NOMO-1 treated with DMSO at 0.1 percent for 48 hours (cell line): ENCODE results near the gene DIO3.
"Not testable (repeated sequence)": the region's sequence is repeated elsewhere in the genome, so short reads cannot be mapped to it uniquely, and the experiment has no call there.

Experiments used
- DNase-seq: peaks from one replicate; lab custom pipeline; 2025; ENCODE audit not compliant: unreplicated experiment; lab: John Stamatoyannopoulos, UW

Gene DIO3

DNA sequence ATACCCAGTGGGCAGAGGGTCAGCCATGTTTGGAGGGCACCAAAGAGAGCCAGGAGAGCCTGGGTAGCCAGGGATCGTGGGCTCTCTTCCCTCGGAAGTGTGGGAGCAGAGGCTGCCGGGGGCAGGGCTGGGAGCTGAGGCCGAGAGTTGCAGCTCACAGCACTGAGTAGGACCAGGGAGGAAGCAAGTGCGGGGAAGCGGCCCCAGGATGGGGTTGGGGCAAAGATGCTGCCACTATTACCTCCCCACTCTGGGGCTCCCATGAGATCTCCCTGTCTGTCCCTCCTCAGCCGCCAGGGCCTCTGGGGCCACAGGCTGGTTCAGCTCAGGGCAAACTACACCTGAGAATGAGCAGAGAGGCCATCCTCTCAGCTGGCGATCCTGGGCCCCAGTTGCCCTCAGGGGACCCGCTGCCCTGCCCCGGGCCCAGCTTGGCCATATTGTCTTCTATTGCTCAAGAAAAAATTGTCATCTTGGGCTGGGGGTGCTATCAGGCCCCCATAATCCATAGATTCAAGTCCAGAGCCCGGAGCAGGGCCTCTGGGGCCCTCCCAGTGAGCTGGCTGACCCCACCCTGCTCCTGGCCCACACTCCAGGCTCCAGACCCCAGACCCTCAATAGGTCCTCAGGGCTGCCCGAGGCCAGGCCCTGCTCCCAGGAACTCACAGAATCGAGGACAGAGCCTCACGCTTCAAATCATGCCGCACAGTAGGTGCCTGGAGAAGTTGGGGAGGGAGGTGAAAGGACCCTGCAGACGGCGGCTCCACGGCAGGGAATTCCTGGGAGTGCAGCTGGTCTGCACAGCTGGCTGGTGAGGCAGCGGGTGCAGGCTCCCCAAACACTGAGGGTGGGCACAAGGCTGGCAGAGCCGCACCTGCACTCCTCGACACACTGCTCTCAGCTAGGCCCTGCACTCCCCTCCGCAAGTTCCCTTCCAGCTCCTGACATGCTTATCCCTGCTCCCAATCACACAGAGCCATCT lies 20.5 kb upstream of the DIO3 start:
- DNase-seq = no peak

DNA sequence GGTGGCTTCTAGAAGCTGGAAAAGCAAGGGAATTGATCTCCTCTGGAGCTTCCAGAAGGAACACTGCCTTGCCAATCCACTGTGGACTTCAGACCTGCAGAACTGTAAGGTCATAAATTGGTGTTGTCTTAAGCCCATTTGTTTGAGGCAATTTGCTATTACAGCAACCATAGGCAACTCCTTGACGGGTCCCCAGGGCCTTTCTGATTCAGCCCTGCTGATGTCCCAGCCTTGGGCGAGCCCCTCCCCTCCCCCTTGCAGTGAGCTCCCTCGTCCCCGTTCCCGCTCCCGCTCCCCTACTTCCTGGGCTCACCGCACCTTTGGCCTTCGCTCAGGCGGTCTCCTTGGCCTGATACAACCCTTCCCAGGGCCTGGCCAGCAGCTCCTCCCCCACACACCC lies 18.9 kb upstream of the DIO3 start:
- no peak for DNase-seq

DNA sequence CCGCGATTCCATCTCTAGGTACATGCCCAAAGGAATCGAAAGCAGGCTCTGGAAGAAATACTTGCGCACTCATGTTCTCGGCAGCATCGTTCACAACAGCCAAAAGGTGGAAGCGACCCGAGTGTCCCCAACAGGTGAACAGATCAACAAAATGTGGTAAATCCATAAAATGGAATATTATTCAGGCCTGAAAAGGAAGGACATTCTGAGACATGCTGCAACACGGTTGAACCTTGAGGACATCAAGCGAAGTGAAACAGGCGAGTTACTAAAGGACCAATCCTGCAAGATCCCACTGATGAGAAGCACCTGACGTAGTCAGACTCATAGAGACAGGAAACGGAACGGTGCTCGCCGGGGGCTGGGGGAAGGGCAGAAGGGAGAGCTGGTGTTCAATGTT lies 17.5 kb upstream of the DIO3 start:
- no peak for DNase-seq

DNA sequence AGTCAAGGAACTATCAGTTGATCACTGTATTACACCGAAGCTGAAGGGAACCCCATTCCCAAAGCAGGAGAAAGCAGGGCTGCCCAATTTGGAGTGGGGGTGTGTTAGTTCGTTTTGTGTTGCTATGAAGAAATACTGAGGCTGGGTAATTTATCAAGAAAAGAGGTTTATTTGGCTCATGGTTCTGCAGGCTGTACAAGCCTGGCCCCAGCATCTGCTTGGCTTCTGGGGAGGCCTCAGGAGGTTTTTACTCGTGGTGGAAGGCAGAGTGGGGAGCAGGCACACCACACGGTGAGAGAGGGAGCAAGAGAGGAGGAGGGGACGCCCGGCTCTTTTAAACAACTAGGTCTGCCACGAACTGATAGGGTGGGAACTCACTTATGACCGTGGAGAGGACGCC lies 16.7 kb upstream of the DIO3 start:
- no peak for DNase-seq

DNA sequence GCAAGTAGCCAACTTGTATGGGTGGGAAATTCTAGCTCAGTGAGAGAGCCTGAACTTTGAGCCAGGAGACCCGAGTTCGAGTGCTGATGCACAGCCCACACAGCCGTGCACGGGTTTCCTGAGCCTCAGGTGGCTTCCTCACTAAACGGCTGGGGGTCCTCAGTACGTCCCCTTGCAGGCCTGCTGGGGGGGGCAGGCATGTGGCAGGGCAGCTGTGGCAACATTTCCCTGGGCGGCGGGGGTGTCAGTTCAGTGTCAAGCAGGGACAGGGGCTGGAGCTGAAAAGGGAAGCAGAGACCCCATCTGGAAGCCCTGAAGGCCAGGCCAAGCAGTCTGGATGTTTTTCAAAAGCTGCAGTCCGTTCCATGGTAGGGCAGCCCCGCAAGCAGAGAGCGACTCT lies 14.6 kb upstream of the DIO3 start:
- no peak for DNase-seq

DNA sequence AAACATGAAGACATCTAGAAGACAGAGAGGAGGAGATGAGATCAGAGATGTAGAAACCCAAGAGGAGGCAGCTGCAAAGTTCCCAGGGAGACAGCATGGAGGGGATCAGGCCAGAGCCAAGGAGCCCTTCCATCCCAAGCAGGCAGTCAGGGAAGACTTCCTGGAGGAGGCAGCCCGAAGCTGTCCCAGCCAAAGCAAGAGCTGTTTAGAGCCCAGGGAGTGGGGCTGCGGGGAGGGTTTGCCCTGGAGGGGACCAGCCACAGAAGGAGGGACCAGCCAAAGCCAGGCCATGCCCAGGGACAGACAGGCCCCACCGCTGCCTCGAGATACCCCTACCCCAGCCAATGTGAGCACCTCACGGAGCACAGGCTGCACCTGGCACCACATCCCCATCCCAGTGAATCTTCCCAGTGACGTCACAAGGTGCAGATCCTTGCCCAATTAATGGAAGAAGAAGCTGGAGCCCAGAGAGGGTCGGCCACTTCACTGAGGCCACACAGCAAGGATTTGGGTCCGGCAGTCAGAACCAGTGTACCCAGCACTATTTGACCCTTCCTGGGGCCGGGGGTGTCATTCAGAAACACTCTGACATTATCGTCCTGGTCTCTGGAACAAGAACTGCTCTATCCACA lies 14.1 kb upstream of the DIO3 start:
- no peak for DNase-seq

DNA sequence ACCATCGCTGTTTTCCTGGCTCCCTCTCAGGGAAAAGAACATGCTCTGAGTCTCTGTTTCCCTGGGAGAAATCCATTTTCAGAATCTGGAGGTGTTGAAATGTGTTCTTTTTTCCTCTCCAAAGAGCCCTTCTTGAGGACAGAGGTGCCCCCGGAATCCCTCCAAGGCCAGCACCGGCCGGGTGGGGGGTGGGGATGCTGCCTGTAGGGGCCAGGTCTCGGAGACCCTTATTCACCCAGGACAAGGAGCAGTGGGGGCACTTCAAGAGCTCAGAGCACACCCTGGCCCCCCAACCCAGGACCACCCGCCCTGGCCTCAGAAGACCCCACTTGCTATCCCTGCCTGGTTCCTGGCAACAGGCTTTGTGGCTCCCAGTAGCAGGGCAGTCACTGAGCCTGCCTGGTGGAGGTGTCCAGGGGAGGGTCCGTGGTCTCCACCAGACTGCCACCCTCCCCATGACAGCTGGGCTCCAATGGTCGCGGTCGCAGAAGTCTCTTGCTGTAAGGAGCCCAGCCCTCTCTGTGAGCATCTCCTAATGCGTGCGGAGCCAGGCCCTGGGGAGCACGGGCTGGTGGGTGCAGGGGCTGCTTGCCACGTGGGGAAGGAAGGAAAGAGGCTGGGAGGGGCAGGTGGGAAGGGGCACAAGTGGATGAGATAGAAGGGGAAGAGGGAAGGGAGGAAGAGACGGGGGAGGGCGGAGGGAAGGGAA lies 13.2 kb upstream of the DIO3 start:
- DNase-seq = no peak

DNA sequence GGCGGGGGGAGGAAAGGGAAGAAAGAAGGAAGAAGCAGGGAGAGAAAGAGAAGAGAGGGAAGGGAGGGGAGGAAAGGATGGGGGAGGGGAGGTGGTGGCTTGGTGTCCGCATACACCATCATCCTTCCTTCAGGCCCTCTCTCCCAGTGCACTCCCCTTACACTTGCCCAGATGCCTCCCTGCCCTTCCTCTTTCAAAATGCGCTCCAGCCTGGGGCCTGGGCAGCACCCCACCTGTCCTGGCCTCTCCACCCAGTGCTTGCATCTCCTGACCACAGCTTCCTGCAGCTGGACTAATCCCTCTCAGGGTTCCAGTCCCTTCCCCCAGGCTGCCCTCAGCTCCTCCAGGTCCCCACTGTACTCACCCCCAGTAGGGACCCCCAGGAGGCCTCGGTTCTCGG lies 12.6 kb upstream of the DIO3 start:
- DNase-seq = no peak

DNA sequence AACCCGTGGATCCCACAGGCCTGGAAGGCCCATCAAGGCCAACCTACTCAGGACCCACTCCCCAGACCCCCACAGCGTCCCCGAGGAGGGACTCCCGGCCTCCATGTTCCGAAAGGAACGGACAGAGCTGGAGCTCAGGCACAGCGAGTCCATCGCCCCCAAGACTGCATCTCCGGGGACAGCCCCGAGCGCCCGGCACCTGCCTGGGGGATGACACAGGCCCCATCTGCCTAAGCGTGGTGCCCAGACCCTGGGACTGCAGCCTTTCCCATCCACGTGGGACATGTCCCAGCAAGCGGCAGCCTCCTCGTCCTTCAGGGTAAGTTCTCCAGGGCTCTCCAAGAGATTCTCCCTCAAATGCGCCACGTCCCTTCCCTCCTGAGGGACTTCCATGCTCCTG lies 12.1 kb upstream of the DIO3 start:
- DNase-seq = no peak

DNA sequence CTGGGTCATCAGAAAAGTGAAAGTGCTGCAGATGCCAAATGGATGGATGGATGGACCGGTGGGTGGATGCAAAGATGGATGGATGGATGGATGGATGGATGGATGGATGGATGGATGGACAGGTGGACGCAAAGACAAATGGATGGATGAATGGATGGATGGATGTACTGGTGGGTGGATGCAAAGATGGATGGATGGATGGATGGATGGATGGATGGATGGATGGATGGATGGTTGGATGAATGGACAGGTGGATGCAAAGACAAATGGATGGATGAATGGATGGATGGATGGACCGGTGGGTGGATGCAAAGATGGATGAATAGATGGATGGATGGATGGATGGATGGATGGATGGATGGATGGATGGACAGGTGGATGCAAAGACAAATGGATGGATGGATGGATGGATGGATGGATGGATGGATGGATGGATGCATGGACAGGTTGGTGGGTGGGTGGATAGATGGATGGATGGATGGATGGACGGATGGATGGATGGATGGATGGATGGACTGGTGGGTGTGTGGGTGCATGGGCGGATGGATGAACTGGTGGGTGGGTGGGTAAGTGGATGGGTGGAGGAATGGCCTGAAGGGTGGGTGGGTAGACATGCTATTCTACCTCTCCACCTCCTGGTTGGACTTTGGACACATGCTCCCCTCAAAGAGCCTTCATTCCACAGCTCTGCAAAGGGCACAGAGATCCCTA lies 10.9 kb upstream of the DIO3 start:
- not testable (repeated sequence) for DNase-seq

DNA sequence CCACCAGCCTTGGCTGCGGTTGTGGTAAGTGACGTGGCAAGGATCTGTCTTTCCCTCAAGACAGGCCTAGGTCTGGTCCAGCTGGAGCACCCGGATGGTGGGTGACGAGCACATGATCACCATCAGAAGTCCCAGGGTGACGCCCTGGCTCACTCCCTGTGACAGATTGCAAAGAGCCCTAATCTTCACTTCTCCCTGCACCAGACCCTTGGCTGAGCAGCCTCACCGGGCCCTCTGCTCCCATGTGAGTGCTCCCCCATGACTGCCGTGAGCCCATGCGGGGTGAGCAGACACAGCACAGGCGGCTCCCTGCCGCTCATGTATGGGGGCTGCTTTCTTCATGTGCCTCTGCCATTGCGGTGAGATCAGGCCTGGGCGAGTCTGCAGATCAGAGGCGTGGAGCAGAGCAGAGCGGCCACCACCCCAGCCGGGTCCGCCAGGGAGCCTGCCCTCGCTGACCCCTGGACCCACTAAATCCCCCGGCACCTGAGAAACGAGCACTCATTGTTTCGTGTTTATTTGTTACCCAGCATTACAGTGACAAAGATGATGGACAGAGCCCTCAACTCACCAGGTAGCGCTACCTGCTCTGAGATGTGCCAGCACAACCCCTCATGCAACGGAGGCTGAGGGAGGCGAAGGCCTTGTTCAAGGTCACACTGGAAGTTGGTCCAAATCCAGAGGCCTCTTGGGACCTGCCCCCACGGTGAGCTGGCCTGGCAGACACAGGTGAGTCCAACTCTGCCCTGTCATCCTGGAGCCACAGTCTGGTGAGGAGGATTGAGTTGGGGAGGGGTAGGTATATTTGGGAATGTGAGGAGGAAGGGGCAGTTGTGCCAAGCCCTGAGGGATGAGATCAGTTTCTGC lies 9.3 kb upstream of the DIO3 start:
- no peak for DNase-seq

DNA sequence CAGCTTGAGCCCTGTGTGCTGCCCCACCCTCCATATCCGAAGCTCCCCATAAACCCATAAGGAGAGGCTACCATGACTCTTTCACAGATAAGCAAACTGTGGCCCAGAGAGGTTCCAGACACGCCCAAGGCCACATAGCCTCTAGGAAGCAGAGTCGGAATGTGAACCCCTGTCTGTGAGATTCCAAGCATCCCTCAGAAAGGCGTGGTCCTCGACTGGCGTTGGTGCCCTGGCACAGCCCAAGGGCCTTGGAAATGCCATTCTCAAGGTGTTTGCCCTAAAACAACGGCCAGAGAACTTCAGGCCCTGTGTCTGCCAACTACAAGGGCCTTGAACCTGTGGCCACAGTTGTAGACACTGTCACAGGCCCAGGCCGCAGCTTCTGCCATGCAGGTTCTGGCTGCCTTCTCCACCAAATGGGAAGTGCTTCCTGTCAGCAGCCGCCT lies 8.5 kb upstream of the DIO3 start:
- DNase-seq = no peak

DNA sequence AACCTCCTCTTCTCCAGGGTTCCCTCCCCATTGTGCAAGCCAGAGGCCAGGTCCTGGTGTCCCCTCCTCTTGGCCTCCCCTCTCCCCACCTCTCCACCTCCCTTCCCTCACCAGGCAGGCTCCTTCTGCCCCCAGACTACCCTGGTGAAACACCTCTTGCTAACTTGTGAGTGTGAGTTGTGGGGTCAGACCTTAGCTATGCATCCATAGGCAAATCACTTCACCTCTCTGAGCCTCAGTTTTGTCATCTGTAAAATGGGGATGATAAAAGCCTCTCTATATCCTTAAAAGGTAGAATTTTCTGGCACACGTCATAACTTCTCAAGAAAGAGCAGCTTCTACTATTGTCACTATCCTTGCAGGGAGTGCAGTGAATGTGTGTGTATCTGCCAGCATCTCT lies 7.9 kb upstream of the DIO3 start:
- DNase-seq = no peak

DNA sequence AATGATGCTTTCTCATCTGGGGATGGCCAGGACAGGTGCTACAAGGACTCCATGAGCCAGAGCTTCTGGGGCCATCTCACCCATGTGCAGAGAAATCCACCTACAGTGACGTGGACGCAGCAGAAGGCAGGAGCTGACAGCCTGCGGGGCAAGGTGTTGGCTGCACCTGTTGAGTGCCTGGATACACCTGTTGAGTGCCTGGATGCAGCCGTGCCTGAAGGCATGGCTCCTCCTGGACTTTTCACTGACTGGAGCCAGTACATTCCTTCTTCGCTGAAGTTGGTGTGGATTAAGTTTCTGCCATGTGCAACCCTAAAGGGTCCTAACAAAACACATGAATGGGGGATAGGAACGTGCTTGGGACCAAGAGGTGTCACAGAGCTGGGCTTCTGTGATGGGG lies 7.4 kb upstream of the DIO3 start:
- no peak for DNase-seq

DNA sequence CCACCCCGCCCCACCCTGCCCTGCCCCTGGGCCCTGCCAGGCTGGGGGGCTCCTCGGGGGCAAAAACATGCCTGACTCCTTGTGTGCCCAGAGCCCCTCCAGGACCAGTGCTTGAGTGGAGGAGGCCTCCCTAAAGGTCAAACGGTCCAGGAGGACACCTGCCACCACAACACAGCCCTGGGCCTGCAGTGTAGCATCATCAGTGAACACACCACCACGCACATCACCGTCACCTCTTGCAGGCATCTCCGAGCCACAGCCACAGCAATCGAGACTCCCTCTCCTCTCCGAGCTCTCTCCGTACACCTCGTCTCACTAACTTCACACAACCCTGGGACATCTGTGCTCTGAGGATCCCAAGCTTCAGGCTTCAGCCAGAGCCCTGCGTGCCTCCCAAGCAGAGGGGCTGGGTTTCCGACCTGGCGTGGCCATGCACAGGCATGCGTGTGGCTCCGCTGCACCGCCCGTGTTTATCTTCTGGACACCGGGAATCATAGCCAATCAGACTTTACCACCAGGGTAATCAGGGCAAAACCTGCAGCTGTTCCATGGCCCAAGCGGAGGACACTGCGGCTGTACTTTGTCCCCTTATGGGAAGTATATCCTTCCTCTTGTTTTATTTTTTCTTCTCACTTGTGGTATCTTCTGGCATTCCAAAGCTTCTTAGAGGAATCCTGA lies 6.2 kb upstream of the DIO3 start:
- DNase-seq = no peak

DNA sequence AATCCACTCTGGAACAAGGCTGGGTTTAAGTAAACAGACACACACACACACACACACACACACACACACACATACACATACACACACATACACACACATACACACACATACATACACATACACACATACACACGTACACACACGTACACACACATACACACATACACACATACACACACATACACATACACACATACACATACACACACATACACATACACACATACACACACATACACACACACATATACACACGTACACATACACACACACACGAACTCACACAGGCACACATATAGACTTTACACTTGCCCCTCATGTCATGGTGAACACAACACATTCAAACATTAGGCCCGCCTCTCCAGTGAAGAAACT lies 5.6 kb upstream of the DIO3 start:
- DNase-seq = not testable (repeated sequence)

DNA sequence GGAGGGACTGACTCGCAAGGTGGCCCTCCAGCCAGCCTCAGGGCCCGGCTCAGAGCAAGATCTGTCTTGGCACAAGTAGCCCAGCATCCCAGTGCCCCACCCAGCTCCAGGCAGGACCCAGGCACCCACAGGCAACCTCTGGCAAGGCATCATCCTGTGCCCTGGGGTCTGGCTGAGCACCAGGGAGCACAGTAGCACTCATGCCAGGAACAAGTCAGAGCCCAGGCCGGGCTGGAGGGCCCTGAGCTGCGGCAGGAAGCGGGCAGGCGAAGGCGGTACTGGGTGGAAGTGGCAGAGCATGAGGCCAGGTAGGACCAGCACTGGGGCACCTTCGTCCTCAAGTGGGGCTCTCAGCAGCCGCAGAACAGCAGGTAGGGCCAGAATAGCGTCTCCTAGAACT lies 5.2 kb upstream of the DIO3 start:
- no peak for DNase-seq

DNA sequence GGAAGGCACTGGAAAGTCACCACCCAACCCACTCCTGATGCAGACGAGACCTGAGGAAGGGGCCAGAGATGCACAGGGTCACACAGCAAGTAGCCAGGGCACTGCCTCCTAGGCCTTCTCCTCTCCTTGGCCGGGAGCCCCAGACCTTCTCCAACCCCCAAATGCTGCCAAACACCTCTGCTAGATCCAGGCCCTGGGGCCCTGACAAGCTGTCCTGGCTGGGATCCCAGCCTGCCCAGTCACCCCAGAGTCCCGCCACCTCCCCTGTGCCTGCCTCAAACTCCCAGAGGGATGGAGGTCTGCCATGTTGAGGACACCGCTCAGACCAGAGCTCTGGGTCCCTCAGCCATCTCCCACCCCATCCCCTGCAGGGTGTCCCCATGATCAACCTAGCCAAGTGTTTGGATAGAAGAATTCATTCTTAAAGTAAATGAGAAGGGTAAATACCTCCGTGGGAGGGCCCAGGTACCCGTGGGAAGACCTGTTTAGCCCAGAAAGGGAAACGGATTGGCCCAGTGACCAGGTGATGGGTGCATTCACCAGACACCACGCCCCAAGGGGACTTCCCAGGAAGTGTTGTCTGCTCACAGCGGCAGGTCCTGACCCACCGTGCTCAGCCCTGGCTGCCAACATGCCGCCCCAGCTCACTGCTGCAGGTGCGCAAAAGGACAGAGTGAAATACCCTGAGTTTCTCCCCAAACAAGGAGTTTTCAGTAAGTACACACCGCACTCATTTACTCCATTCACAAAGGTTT lies 4.6 kb upstream of the DIO3 start:
- no peak for DNase-seq

DNA sequence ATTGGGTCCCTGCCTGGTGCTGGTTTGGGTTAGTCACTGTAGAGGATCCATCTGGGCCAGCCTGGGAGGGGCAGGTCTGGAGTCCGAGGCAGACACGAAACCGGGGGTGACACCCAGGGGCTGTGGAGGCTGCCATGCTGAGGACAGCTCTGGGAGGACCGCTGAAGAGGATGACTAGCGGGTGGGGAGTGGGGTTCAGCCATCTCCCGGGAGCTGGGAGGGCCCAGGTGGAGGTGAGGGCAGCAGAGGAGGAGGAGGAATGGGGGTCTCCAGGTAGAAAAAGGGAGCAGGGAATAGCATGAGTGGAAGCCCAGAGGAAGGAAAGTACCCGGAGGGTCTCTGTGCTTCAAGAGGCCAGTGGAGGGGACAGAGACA lies 4.0 kb upstream of the DIO3 start:
- DNase-seq = no peak
